ENCODE results near the gene CACNA1D. TPM values are rescaled to one million over a fixed set of nuclear protein-coding genes. Genes with fewer than 3 reads are reported as not detected.
"Not testable (repeated sequence)": the region's sequence is repeated elsewhere in the genome, so short reads cannot be mapped to it uniquely, and the experiment has no call there.

The CACNA1D gene
- 1.4 to 2.8 TPM (median 1.8 TPM) in 3 replicates for total RNA-seq

- H3K4me3 Mint-ChIP-seq: peak within 1 kb of the TSS; percentile 66
- DNase-seq (ENCODE audit: low spot score in 2 of 2, unreplicated experiment in 2 of 2): peak; percentile 37 to 61
Observed at GRCh38 chr3:53493963-53494791, at the start of gene CACNA1D. TSS of gene CACNA1D (plus strand) at chr3:53494611. CDS start at chr3:53495167, 556 bp downstream.

GRCh38 chr3:53457068-53457467 is 37.3 kb upstream of the CACNA1D start:
- TF ChIP-seq, protein P1, sequence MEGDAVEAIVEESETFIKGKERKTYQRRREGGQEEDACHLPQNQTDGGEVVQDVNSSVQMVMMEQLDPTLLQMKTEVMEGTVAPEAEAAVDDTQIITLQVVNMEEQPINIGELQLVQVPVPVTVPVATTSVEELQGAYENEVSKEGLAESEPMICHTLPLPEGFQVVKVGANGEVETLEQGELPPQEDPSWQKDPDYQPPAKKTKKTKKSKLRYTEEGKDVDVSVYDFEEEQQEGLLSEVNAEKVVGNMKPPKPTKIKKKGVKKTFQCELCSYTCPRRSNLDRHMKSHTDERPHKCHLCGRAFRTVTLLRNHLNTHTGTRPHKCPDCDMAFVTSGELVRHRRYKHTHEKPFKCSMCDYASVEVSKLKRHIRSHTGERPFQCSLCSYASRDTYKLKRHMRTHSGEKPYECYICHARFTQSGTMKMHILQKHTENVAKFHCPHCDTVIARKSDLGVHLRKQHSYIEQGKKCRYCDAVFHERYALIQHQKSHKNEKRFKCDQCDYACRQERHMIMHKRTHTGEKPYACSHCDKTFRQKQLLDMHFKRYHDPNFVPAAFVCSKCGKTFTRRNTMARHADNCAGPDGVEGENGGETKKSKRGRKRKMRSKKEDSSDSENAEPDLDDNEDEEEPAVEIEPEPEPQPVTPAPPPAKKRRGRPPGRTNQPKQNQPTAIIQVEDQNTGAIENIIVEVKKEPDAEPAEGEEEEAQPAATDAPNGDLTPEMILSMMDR (IDR thresholded peaks at IDR 0.05; ENCODE audit: unreplicated experiment): no peak
- H3K4me3 Mint-ChIP-seq: no peak overlapping the region
- no peaks in the 10 kb centered on the region for H3K9me3 Mint-ChIP-seq
- DNase-seq (ENCODE audit: low spot score in 2 of 2, unreplicated experiment in 2 of 2): no peak
- H3K4me1 Mint-ChIP-seq: peaks cover 8% of the 10 kb centered on the region
- peaks cover 16% of the 10 kb centered on the region for H3K27me3 Mint-ChIP-seq (ENCODE audit: low read depth)
- no peaks in the 10 kb centered on the region for H3K36me3 Mint-ChIP-seq
- H3K27ac Mint-ChIP-seq: no peak overlapping the region

More at GRCh38 chr3:53493963-53494791, at the start of gene CACNA1D:
- Mint-ChIP-seq H3K36me3 (no peaks in the 10 kb centered on the region), H3K4me1 (peaks cover 41% of the 10 kb centered on the region), H3K9me3 (no peaks in the 10 kb centered on the region), H3K27me3 (ENCODE audit: low read depth) (peaks cover 42% of the 10 kb centered on the region), H3K27ac (no peak within 1 kb of the TSS)
- TF ChIP-seq, protein P1 (IDR thresholded peaks at IDR 0.05; ENCODE audit: unreplicated experiment): no peak

GRCh38 chr3:53460326-53460725 is 34.1 kb upstream of the CACNA1D start:
- TF ChIP-seq, protein P1 (IDR thresholded peaks at IDR 0.05; ENCODE audit: unreplicated experiment): no peak
- H3K4me1 Mint-ChIP-seq: peaks cover 8% of the 10 kb centered on the region
- H3K36me3 Mint-ChIP-seq: no peaks in the 10 kb centered on the region
- H3K27me3 Mint-ChIP-seq (ENCODE audit: low read depth): peaks cover 14% of the 10 kb centered on the region
- no peak overlapping the region for H3K27ac Mint-ChIP-seq
- peaks cover 13% of the 10 kb centered on the region for H3K9me3 Mint-ChIP-seq
- DNase-seq (ENCODE audit: low spot score in 2 of 2, unreplicated experiment in 2 of 2): no peak
- no peak overlapping the region for H3K4me3 Mint-ChIP-seq

- peaks cover 24% of the 10 kb centered on the region for H3K27me3 Mint-ChIP-seq (ENCODE audit: low read depth)
- H3K27ac Mint-ChIP-seq: no peak overlapping the region
- H3K36me3 Mint-ChIP-seq: no peaks in the 10 kb centered on the region
- H3K4me1 Mint-ChIP-seq: peaks cover 8% of the 10 kb centered on the region
- H3K9me3 Mint-ChIP-seq: peaks cover 16% of the 10 kb centered on the region
- TF ChIP-seq, protein P1 (IDR thresholded peaks at IDR 0.05; ENCODE audit: unreplicated experiment): no peak
- no peak for DNase-seq (ENCODE audit: low spot score in 2 of 2, unreplicated experiment in 2 of 2)
- no peak overlapping the region for H3K4me3 Mint-ChIP-seq
Observed at GRCh38 chr3:53464424-53464823, 30.0 kb upstream of the CACNA1D start.

GRCh38 chr3:53469758-53470157 is 24.7 kb upstream of the CACNA1D start:
- Mint-ChIP-seq H3K9me3 (peaks cover 14% of the 10 kb centered on the region), H3K27me3 (ENCODE audit: low read depth) (peaks cover 44% of the 10 kb centered on the region)
- not testable (repeated sequence) for H3K4me1 Mint-ChIP-seq; H3K27ac Mint-ChIP-seq; DNase-seq (ENCODE audit: low spot score in 2 of 2, unreplicated experiment in 2 of 2); H3K4me3 Mint-ChIP-seq; H3K36me3 Mint-ChIP-seq

- no peak overlapping the region for H3K27ac Mint-ChIP-seq
- no peaks in the 10 kb centered on the region for H3K36me3 Mint-ChIP-seq
- peaks cover 31% of the 10 kb centered on the region for H3K27me3 Mint-ChIP-seq (ENCODE audit: low read depth)
- peaks cover 4% of the 10 kb centered on the region for H3K4me1 Mint-ChIP-seq
- TF ChIP-seq, protein P1 (IDR thresholded peaks at IDR 0.05; ENCODE audit: unreplicated experiment): no peak
- no peak overlapping the region for H3K4me3 Mint-ChIP-seq
- H3K9me3 Mint-ChIP-seq: peaks cover 14% of the 10 kb centered on the region
- DNase-seq (ENCODE audit: low spot score in 2 of 2, unreplicated experiment in 2 of 2): no peak
Observed at GRCh38 chr3:53473422-53473821, 21.0 kb upstream of the CACNA1D start.

DNA sequence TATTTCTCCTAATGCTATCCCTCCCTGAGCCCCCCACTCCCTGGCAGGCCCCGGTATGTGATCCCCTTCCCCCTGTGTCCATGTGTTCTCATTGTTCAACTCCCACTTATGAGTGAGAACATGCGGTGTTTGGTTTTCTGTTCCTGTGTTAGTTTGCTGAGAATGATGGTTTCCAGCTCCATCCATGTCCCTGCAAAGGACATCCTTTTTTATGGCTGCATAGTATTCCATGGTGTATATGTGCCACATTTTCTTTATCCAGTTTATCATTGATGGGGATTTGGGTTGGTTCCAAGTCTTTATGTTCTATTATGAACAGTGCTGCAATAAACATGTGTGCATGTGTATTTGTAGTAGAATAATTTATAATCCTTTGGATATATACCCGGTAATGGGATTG is 18.0 kb upstream of the CACNA1D start:
- H3K36me3 Mint-ChIP-seq; H3K4me1 Mint-ChIP-seq; H3K9me3 Mint-ChIP-seq; H3K4me3 Mint-ChIP-seq; DNase-seq (ENCODE audit: low spot score in 2 of 2, unreplicated experiment in 2 of 2); H3K27ac Mint-ChIP-seq: not testable (repeated sequence)
- H3K27me3 Mint-ChIP-seq (ENCODE audit: low read depth): peaks cover 11% of the 10 kb centered on the region

DNA sequence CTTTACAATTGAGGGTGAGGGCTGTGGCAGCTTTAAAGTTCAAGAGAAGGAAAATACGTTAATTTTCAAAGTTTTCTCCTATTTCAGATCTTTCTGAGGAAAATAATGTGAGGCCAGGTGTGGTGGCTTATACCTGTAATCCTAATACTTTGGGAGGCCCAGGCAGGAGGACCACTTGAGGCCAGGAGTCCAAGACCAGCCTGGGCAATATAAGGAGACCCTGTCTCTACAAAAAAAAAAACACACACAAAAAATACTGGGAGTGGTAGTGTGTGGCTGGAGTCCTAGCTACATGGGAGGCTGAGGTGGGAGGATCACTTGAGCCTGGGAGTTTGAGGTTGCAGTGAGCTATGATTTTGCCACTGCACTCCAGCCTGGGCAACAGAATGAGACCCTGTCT is 16.7 kb upstream of the CACNA1D start:
- not testable (repeated sequence) for H3K4me1 Mint-ChIP-seq; H3K27ac Mint-ChIP-seq; H3K36me3 Mint-ChIP-seq; DNase-seq (ENCODE audit: low spot score in 2 of 2, unreplicated experiment in 2 of 2); H3K4me3 Mint-ChIP-seq; H3K27me3 Mint-ChIP-seq (ENCODE audit: low read depth); H3K9me3 Mint-ChIP-seq
